ENCODE data around the gene SLC25A51.

The SLC25A51 gene

DNA sequence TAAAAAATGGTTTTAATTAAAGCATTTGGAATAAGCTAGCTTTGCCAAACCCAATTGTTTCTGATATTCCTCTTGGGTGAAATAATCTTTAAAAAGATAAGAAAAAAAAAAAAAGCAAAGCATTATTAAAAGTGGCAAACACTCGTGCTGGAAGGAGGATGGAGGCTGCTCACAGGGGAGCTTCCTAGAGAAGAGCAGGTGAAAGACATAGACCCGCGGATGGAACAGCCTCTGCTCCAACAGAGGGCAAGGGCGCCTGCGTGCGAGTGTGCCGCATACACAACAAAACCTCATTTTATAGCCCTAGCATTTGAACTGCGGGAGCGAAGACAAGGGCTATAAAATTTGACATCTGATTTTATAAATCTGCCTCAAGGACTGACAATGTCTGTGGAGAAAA lies 33.4 kb upstream of the SLC25A51 start:
- no peak for DNase-seq (ENCODE audit: low read depth in 2 of 2)

DNA sequence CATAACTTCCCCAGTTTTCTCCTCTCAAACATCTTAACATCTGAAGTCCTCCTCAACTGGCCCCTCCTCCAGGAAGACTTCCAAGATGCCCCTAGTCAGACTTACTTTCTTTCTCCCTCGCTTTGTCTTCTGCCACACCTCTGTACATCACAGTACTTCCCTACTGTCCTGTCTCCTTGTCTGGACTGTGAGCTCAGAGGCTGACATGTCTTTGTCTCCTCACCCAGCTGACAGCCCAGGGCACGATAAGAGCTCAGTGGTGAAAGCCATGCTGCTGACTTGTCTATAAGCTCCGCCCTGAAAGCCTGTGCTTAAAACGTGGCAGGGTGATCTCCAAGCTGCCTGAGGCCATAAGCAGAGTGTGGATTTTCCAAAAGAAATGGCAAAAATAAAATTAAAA lies 33.0 kb upstream of the SLC25A51 start:
- DNase-seq (ENCODE audit: low read depth in 2 of 2) = no peak

DNA sequence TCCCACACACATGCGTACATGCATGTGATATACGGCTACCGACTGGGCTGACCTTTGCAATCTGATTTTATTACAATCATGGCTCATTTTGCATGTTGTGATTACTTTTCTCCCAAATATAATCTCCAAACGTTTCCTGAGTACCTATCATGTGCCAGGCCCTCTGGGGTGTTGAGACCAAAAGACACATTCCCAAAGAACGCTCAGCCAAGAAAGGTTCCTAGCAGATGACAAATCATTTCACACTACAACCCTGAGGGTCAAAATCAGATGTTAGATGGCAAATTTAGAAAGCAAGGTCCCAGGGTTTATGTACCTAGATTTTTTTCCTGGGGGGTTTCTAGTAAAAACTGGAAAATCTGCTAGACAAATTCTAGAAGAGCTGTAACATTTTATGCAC lies 32.4 kb upstream of the SLC25A51 start:
- no peak for DNase-seq (ENCODE audit: low read depth in 2 of 2)

DNA sequence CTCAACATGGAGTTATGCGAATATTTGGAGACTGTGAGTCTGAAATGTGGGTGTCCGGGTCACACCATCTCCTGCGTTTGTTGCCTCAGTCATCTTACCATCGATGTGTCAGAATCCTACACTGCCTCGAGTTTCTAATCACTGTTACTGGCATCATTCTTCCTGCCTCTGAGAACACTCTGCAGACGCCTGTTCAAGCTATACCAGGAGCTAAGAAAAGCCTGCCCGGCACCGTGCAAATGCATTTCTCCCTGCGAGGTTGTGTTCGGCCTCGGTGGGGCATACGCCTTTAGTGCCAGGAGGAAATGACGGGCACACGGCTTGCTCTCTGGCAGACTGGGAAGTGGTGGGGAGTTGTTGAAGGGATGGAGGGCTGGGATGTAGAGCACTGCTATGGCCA lies 31.2 kb upstream of the SLC25A51 start:
- no peak for DNase-seq (ENCODE audit: low read depth in 2 of 2)

DNA sequence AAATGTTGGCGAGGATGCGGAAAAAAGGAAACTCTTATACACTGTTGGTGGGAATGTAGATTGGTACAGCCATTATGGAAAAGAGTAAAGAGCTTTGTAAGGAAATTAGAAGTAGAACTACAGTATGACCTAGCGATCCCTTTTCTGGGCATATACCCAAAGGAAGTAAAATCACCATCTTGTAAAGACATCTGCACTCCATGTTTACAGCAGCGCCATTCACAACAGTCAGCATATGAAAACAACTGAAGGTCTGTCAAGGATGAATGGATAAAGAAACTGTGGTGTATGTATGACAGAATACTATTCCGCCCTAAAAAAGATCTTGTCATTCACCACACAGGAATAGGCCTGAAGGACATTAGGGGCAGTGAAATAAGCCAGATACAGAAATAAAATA lies 27.7 kb upstream of the SLC25A51 start:
- DNase-seq (ENCODE audit: low read depth in 2 of 2) = no peak

DNA sequence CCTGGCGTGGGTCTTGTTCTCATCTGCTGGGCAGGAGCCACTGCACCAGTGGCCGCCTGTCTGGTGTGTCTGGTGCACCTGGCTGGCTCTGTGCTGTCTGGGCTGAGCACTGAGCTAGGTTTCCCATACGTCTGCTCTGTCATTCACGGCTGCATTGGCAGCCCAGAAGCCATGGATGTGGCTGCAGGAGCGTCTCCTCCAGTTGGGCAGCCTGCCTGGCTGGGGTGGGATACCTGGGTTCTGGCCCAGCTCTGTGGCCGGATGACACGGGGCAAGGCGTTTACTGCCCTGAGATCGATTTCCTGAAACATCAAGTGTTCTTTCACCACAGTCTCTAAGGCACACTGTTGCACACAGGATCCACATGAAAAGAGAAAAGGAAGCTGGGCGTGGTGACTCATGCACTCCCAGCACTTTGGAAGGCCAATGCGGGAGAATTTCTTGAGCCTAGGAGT lies 25.5 kb upstream of the SLC25A51 start:
- no peak for DNase-seq (ENCODE audit: low read depth in 2 of 2)

DNA sequence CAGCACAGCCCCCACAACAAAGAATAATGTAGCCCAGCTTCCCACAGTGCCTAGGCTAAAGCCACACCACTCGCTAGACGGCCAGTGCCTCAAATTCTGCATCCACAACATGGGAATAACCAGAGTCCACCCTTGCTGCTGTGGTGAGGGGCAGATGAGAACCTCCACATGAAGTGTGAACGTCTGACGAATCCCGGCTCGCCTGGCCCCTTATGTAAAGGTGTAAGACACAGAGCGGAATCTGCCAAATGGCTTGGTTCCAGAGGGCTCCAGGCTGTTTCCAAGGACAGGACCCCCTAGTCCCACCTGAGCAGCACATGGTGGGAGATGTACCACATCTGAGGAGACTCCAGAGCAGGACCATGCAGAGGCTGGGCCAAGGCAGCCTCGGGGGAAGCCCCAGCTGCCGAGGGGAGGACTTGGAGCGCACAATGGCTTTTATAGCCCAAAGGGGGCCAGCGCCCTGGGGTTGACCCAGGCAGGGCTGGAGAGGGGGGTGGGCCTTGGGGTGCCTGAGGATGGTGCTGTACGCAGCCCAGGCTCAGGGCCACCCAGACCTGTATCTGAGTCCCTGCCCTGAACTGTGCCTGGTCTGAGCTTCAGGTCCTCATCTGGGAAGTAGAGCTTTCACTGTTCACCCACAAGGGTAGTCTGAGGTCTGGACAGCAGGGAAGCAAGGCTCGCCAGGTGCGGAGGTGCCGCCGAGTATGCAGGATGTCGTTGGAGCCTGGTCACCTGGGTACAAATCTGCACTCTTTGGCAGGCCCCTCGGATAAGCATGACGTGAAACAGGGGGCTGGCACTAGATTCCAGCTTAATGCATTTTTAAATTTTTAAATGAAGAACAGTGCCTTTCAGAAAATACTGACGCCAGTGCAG lies 24.9 kb upstream of the SLC25A51 start:
- no peak for DNase-seq (ENCODE audit: low read depth in 2 of 2)

DNA sequence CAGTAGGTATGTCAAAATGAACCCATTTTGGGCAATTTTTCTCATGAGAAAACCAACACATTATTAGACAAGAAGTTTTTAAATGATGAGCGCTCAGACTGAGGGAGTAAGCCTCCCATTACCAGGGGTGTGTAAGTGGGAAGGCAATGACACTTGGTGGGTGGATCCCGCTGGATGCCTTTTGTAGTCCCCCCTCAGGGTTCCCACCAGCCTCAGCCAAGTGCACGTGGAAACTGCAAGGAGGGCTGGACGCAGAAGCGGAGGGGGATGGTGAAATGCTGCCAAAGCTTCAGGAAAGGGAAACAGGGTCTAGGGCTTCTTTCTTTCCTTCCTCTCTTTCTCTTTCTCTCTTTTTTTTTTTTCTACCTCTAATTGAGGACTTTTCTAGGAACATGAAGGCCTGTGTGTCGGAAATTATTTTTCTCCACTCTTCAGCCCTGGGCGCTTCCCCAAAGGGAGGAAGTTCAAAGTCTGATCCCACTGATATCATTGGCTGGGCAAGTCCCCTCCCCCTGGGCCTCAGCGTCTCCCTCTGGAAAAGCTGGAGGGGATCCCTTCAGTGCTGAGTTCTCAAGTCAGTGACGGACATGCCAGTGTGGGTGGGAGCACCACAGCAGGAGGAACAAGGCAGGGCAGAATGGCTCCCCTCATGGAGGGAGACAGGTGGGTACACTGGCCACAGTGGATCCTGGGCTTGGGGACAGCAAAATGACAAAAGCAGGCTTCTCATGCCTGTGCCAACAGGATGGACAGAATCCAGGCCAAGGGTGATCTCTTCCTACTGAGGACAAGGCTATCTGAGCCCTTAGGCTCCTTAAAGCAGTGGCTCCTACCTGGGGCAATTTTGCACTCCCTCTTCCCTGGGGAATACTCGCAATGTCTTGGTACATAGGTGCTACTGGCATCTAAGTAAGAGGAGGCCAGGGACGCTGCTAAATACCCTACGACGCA lies 23.9 kb upstream of the SLC25A51 start:
- no peak for DNase-seq (ENCODE audit: low read depth in 2 of 2)

DNA sequence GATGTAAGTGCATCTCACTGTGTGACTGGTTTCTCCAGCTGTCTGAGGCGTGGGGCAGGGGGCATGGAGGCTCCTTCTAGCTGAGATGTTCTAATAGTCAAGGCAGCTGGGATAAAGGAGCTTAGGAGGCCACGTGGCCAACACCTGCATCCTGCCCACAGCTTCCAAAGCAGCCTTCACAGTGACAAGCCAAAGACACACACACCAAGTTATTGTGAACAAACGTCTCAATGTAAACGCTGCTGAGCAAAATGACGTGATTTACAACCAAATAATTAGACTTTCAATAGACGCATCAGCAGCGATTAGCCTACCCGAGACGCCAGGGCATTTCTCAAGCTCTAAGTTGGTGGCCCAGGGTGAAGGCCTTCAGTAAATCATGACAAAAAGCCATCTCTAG lies 23.2 kb upstream of the SLC25A51 start:
- DNase-seq (ENCODE audit: low read depth in 2 of 2) = no peak

DNA sequence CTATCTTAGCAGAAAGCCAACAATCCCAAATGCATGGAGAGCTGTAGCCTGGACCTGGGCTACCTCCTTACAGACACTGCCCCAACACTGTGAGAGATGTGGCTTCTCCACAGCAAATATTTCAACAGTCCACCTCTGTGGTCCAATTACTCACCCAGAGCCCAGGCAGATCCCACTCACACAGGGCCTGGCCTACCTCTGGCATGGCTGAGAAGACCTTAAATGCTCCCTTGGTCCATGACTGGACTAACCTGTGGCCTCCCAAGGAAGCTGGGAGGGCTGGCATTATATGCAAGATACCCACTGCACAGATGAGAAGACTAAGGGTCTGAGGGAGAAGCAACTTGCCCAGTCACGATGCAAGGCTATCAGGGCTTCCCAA lies 22.8 kb upstream of the SLC25A51 start:
- no peak for DNase-seq (ENCODE audit: low read depth in 2 of 2)

DNA sequence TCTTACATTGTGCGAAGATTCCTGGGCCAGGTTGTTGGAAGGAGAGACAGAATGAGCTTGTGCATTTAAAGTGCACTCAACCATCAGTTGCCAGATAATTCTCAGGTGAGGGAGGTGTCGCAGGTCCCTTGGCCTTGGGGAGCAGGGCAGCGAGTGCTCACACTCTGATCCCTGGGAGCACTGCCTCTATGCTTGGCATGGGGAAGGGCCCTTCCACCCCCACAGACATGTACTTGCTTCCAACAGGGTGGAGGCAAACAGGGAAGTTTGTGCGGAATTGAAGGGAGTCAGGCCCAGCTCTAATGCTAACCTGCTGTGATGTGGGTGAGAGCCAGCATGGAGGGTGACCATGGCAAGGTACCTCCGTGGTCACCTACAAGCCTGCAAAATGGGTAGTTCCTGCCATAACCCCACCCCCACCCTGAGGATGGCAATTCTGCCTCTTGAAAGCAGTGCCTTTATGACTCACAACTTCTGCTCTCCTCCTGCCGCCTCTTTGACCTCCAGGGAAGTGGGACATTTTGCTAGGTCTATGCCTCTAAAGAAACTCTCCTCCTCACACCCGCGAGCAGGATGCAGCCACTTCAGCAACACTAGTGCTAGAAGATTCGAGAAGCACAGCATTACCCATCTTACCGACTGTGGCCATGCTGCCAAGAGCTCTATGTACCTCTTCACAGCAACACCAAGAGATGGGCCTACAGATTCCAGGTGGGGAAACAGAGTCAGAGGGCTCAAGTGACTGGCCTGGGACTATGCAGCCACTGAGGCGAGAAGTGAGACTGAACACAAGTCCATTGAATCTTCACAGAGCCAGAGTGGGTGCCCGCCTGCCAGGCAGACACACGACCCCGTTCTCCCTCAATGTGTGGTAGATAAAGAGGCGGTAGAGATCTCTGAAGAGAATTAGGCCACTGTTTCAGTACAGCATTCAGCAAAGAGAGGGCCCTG lies 22.1 kb upstream of the SLC25A51 start:
- no peak for DNase-seq (ENCODE audit: low read depth in 2 of 2)

DNA sequence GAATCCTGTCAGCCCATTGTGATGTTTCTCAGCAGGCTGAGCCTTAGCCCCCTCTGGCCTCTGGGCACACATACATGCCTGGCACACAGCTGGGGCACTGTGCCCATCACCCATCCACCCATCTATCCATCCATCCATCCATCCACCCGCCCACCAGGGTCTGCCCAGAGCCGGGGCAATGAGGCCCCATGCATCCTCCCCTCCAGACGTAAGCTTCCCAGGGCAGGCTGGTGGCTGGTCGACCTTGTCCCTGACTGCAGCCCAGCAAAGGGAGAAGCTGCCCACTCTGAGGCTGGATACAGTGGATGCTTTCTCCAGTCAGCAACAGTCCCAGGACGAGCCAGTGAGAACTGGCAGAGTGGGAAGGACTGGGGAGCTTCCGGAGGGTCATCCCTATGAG lies 21.1 kb upstream of the SLC25A51 start:
- no peak for DNase-seq (ENCODE audit: low read depth in 2 of 2)

DNA sequence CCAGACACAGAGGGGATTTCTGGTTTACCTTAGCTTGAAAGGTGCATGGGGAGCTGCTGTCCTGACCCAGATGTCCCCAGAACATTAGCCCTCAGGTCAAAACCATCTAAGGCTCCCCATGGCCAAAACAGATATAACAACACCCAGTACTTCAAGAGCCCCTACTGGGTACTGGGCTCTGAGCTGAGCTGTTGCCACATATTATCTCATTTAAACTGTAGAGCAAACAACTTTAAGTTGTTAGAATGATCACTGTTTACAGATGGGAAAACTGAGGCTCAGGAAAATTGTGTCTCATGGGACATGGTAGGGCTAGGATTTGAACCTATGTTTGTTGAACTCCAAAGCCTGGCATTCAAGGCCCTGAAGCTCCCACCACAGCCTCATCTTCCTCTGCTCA lies 20.6 kb upstream of the SLC25A51 start:
- DNase-seq (ENCODE audit: low read depth in 2 of 2) = no peak

DNA sequence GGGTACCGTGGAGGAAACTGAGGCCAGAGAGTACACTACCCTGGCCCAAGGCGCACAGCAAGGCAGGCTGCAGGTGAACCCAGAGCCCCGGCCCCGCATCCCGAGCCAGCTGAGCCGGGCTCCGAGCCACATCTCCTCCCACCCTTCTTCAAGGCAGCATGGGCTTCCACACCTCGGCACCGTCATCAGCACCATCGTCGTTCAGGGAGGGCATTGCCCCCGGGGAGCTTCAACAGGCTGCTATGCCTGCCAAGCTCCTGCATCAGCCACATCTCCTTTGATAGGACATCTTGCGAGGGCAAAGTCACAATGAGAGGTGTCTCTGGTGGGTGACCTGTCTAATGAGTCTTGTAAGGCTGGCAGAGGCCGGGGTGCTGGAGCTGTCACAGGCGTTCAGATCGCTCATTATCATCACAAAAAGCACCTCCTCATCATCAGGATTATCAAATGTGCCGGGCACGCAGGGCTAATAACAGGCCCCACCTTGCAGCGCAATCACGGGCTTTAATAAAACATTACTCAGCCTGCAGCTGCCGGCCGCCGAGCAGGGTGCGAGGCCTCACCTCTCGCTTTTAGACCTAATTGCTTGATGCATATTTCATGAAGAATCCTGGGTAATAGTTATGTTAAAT lies 20.0 kb upstream of the SLC25A51 start:
- DNase-seq (ENCODE audit: low read depth in 2 of 2) = no peak

DNA sequence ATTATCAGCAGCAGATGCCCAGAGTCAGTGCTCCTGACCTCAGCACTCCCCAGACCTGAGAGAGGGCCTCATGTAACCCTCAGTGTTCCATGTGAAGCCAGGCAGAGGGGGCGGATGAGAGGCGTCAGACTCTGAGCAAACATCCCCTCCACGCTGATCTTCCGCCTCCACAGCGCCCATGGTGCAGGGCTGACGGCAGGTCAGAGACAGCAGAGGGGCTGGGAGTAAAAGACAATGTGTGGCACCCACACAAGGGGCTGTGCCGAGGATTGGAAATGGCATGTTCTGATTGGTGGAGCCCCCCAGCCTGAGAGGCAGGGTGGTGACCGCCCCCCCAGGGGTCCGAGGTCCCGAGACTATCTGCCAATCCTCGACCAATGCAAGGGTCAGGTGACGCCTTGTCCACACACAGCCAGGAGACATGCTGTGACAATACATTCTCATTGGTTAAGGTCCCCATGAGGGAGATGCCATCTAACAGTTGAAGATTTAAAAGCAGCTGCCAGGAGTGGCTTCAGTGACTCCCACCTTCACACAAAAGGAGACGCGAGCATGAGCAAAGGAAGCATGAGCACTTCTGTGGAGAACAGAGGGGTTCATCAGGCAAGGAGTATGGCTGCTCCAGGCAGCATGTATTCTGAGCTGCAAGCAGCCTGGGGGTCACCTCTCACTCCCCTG lies 19.3 kb upstream of the SLC25A51 start:
- DNase-seq (ENCODE audit: low read depth in 2 of 2) = no peak

DNA sequence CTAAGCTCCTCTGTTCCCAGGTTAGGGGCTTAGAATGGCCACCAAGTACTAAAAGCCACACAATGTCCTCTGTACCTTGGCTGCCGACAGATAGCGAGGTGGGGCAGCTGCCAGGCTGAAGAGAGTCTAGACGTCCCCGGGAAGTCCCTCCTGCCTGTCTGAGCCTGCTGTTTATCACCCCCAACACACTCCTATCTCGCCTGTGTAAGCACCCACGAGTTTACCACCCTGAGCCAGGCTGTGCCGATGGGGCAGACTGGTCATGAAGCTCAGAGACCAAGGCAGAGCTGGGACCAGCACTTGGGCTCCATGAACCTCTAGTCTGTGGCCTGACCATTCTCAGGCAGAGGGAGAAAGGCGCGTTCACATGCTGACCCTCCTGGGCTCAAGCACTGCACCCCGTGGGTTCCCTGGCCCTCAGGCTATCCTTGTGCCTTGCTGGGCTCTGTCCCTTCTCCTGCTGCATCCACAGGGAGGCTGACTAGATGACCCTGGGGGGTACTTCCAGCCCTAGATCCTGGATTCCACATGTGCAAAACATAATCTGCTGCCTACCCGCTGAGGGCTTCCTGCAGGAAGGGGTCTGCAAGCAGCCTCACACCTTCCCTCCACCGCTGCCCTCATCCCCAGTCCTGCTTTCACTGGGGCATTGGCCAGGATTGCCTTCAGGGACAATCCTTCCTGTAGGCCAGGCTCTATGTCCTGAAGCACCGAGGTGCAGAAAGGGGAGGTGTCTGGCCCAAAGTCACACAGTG lies 18.6 kb upstream of the SLC25A51 start:
- DNase-seq (ENCODE audit: low read depth in 2 of 2) = no peak

DNA sequence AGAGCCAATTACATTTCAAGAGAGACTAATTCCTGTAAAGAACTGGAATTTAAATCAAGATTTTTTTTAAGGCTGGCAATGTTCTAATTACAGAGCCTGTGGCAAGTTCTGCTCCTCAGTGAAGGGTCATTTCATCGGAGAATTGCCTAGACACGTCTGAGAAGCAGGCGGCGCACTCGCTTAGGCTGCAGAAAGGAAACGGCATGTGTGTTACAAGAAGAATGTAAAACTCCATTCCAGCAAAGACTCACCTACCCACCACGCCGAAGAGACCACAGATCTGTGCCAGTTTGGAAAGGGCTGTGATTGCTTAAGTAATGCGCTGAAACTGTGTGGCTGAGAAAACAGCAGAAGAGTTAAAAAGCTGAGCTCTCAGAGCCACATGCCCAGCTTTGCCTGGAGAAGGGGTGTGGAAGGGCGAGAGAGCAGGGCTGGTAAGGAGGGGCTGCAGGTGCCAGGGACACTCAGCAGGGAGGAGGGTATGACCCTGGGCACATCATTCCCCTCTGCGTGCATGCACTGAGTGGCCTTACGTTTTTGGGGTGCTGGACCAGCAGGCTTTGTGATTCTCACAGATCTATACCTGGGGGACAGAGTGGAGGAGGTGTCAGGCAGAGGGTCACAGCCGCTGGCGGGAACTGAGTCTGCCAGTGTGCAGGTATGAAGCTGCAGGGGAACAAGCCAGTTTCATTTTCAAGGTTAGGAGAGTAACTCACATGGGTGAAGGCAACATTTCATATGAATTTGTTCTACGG lies 17.8 kb upstream of the SLC25A51 start:
- DNase-seq (ENCODE audit: low read depth in 2 of 2) = no peak

DNA sequence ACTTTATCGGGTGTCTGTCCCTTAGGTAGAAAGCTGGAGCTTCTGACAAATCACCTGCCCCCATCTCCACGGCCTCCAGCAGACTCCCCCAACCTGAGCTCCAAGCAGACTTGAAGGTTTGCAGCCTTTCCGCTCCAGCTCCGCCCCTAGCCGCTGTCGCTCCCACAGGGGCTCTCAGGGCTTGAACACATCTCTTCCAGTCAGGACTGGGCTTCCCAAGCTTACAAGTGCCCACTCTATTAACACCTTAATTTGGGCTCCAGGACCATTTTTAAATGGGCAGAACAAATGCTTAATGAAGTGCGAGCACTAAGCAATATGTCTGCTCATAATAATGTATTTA lies 17.2 kb upstream of the SLC25A51 start:
- no peak for DNase-seq (ENCODE audit: low read depth in 2 of 2)

DNA sequence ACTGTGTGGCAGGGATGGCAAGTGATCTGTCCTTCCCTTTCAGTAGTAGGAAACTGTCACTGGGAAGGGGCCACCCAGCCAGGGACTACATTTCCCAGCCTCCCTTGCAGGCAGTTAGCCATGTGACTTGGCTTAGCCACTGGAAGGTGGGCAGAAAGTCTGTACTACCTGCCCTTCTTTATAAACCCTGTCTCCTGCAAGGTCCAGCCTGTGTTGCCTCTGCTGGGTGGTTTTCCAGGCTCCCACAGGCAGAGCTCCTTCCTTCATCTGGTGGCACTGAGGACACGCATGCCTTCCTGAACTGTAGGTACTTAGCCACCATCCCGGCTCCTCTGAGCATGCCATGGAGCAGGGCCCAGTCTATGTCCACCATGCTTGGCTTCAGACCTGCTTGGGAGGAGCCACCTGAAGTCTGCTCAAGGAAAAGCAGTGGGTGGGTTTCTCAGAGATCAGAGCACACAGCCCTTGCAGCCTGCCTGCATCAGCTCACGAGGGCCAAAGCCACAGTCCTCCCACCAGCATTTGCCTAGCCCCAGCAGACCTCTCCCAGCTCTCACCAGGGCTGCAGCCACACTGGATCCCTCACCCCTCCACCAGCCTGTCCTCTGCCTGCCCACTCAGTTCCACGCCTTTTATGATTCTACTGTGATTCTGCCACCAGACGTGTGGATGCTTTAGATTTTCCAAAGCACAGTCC lies 16.7 kb upstream of the SLC25A51 start:
- no peak for DNase-seq (ENCODE audit: low read depth in 2 of 2)

Data from stimulated activated CD8-positive, alpha-beta memory T cell treated with anti-CD3 and anti-CD28 coated beads, Interleukin-7, amount 100 ng/mL, for 1 hour (primary cell).